Mesothelial cell of epicardium (in vitro differentiated cells): ENCODE data around the gene SNRK. TPM values are rescaled to one million over a fixed set of nuclear protein-coding genes. Genes with fewer than 3 reads are reported as not detected.

Experiments used
- DNase-seq, 2 experiments: peaks; one replicate each; pipeline ENCODE4 v3.0.0; 2021; ENCODE audit warnings: low spot score in 2 of 2; ENCODE audit not compliant: unreplicated experiment in 2 of 2
- H3K27ac Mint-ChIP-seq: 2 replicates; pipeline ENCODE4 v1.8.0; 2021; ENCODE audit warnings: mixed read lengths
- H3K27me3 Mint-ChIP-seq: 2 replicates; pipeline ENCODE4 v1.8.0; 2021; ENCODE audit warnings: low read depth, mixed read lengths
- H3K36me3 Mint-ChIP-seq: 2 replicates; pipeline ENCODE4 v1.8.0; 2021; ENCODE audit warnings: mixed read lengths
- H3K4me1 Mint-ChIP-seq: 2 replicates; pipeline ENCODE4 v1.8.0; 2021; ENCODE audit warnings: mixed read lengths
- H3K4me3 Mint-ChIP-seq: 2 replicates; pipeline ENCODE4 v1.8.0; 2021; ENCODE audit warnings: mild to moderate bottlenecking, moderate library complexity, mixed read lengths
- H3K9me3 Mint-ChIP-seq: 2 replicates; pipeline ENCODE4 v1.8.0; 2021; ENCODE audit warnings: mixed read lengths
- CTCF ChIP-seq: fragments of 200-600 bp; sonication (generic); IDR thresholded peaks from one replicate; pipeline ENCODE4 v1.5.0; 2021; ENCODE audit warnings: antibody characterized with exemption; ENCODE audit not compliant: unreplicated experiment
- total RNA-seq: library from RNA; stranded (reverse); gene quantifications from 3 replicates; pipeline ENCODE4 v1.2.1, GENCODE V29; 2021

SNRK gene
- total RNA-seq, 1 donor from 2014 or later = 19.3 TPM

- Mint-ChIP-seq H3K27me3 (no peaks in the 10 kb centered on the region), H3K4me3 (no peak overlapping the region), H3K36me3 (no peaks in the 10 kb centered on the region), H3K4me1 (no peaks in the 10 kb centered on the region), H3K9me3 (no peaks in the 10 kb centered on the region), H3K27ac (no peak overlapping the region)
- DNase-seq = no peak
- TF ChIP-seq CTCF = no peak
Measured at GRCh38 chr3:43372007-43372740, 85.8 kb downstream of the SNRK start.

DNA sequence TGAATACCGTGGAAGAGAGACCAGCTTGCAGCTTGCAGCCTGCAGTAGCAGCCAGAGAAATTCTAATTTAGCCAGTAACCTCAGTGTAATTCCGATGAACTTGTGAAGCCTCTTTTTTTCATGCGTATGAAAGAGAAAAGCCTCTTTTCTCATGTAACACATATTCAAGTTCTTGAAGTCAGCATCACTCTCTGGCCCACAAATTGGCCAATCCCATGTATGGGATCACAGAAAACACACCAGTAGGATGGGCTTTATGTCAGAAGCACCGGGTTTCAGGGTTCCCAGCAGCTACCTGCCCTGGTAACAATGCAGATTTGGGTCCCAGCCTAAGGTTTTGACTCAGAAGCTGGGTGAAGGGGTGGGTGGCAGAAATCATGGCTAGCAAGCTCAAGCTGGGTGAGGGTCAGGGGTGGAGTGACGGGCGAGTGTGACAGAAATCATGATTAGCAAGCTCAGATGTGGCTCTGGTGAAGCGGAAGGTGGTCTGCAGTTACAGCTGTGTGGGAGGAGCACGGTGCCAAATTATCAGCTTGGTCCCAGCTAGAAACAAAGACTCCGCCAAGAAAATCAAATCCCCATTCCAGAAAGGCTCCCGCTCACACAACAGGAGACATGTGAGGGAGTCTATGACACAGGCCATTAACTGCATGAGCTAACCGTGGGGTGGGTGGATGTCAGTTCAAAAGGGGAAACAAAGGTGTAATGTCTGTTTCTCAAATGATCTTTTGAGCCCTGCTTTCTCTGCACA lies 86.6 kb downstream of the SNRK start:
- Mint-ChIP-seq H3K4me3 (no peak overlapping the region), H3K27ac (no peak overlapping the region), H3K9me3 (no peaks in the 10 kb centered on the region), H3K36me3 (no peaks in the 10 kb centered on the region), H3K4me1 (no peaks in the 10 kb centered on the region), H3K27me3 (no peaks in the 10 kb centered on the region)
- no peak for DNase-seq
- no peak for TF ChIP-seq CTCF

- TF ChIP-seq CTCF = no peak
- H3K36me3 Mint-ChIP-seq = no peaks in the 10 kb centered on the region
- H3K4me1 Mint-ChIP-seq = no peaks in the 10 kb centered on the region
- no peak for DNase-seq
- H3K27ac Mint-ChIP-seq = no peak overlapping the region
- H3K4me3 Mint-ChIP-seq = no peak overlapping the region
- H3K27me3 Mint-ChIP-seq = no peaks in the 10 kb centered on the region
- H3K9me3 Mint-ChIP-seq = no peaks in the 10 kb centered on the region
Measured at GRCh38 chr3:43373560-43373928, 87.2 kb downstream of the SNRK start.

GRCh38 chr3:43378066-43378935 lies 92.0 kb downstream of the SNRK start:
- Mint-ChIP-seq H3K4me1 (no peaks in the 10 kb centered on the region), H3K36me3 (peaks cover 17% of the 10 kb centered on the region), H3K27me3 (no peaks in the 10 kb centered on the region), H3K9me3 (peaks cover 25% of the 10 kb centered on the region), H3K4me3 (no peak overlapping the region), H3K27ac (no peak overlapping the region)
- peak; percentile 70 for TF ChIP-seq CTCF
- DNase-seq = no peak

DNA sequence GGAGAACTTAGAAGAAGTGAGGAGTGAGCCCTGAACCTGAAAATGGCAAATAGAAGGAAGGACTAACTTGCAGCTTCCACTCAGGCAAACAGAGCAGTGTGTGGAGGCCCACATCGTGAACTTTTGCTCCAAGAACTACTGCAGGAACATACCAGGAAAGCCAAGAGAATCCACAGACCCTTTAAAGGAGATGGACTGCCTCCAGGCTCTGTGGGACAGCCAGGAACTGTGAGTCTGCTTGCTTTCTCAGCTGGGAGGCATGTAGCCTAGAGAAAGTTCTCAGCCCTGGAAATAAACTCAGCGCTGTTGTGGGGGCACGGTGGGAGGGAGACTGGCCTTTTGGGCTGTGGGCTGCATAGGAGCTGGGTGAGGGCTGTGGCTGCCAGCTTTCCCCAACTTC lies 93.0 kb downstream of the SNRK start:
- DNase-seq = no peak
- Mint-ChIP-seq H3K27ac (no peak overlapping the region), H3K4me1 (no peaks in the 10 kb centered on the region)

More for the DNA sequence above, 93.0 kb downstream of the SNRK start:
- TF ChIP-seq CTCF = no peak
- Mint-ChIP-seq H3K27me3 (no peaks in the 10 kb centered on the region), H3K36me3 (peaks cover 17% of the 10 kb centered on the region), H3K4me3 (no peak overlapping the region), H3K9me3 (peaks cover 33% of the 10 kb centered on the region)
